Measurements from ENCODE around the gene FRMD4A. TPM values are rescaled to one million over a fixed set of nuclear protein-coding genes. Genes with fewer than 3 reads are reported as not detected.

FRMD4A gene
- total and polyA plus RNA-seq, 5 donors from 2014 or later = 0.34 to 2.4 (median 0.54) TPM

DNA sequence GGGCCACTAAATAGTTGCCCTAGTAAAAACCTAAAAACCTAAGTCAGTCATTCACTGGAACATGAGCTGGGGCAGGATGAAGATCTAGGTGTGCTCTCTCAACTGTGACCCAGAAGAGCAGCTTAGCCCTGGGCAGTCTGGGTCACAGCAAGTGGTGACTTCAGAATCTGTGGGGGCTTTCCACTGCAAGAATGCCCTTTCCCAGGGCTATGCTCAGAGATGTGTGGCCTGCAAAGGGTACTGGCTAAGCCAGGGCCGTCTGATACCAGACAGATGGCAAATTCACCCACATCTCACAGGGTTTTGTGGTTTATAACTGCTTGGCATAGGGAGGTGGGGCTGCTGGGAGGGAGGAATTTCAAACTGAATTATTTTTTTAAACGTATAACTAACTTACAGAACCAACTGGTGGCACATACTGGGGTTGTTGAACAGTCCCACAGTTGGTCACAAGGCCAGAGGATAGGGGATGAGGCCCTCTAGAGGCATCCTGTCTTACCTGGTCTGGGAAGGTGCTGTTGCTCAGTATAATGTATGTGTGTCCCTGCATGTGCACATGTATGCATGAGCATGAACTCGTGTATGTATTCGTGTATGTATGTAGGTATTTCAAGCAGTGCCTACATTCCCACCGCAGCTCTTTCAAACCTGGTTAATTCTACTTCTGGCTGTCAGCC lies 680.7 kb downstream of the FRMD4A start:
- peaks cover 29% of the 10 kb centered on the region for H3K36me3 Mint-ChIP-seq
- peaks cover 0 to 16% (median 11%) of the 10 kb centered on the region in 4 donors for H3K4me1 Mint-ChIP-seq
- Histone ChIP-seq H3K27ac (ENCODE audit: insufficient read depth, low read length, poor library complexity, severe bottlenecking) (no peak overlapping the region), H3K27me3 (ENCODE audit: control insufficient read depth, insufficient read depth, low read length) (no peaks in the 10 kb centered on the region), H3K9me3 (ENCODE audit: control insufficient read depth in 2 of 2, low read length in 2 of 2) (no peaks in the 10 kb centered on the region), H3K4me3 (ENCODE audit: low read depth, low read length) (no peak overlapping the region), H3K36me3 (ENCODE audit: control insufficient read depth, insufficient read depth, low read length) (peaks cover 11% of the 10 kb centered on the region), H3K4me1 (ENCODE audit: control insufficient read depth, insufficient read depth, low read length, poor library complexity, severe bottlenecking) (no peaks in the 10 kb centered on the region)
- H3K9me3 Mint-ChIP-seq = no peaks in the 10 kb centered on the region
- H3K4me3 Mint-ChIP-seq = no peak overlapping the region
- no peak for DNase-seq
- ATAC-seq (ENCODE audit: low read depth in 2 of 2) = no peak
- no peaks in the 10 kb centered on the region for H3K27me3 Mint-ChIP-seq
- peak overlapping the region in 1 of 3 donors; percentile 23 for H3K27ac Mint-ChIP-seq

DNA sequence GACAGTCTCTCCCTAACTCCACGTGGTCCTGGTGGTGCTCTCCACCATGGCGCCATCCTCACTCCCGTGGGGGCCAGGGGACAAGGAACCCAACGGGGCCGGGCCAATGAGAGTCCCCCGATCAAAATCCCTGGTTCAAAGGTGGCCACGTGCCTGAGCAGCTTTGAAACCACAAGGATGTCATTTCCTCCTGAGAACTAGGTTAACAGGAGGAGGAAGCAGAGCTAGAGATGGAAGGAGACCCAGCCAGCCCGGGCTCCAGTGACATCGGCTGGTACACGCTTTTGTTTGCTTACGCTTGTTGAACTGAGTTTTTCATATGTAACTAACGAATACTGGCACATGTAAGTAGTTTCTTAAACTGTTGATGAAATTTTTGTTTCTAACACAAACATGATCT lies 682.3 kb downstream of the FRMD4A start:
- no peaks in the 10 kb centered on the region for H3K9me3 ChIP-seq (ENCODE audit: control insufficient read depth in 2 of 2, low read length in 2 of 2)
- H3K4me3 Mint-ChIP-seq = no peak overlapping the region
- H3K4me1 Mint-ChIP-seq = peaks cover 0 to 16% (median 9%) of the 10 kb centered on the region in 4 donors
- DNase-seq (peak in 1 of 3 donors; percentile 4), ATAC-seq (ENCODE audit: low read depth in 2 of 2) (no peak)
- H3K27me3 Mint-ChIP-seq = no peaks in the 10 kb centered on the region
- H3K36me3 Mint-ChIP-seq = peaks cover 37% of the 10 kb centered on the region
- no peaks in the 10 kb centered on the region for H3K4me1 ChIP-seq (ENCODE audit: control insufficient read depth, insufficient read depth, low read length, poor library complexity, severe bottlenecking)
- H3K36me3 ChIP-seq (ENCODE audit: control insufficient read depth, insufficient read depth, low read length) = peaks cover 14% of the 10 kb centered on the region
- H3K9me3 Mint-ChIP-seq = peaks cover 0 to 1% (median 0%) of the 10 kb centered on the region in 7 donors
- no peaks in the 10 kb centered on the region for H3K27me3 ChIP-seq (ENCODE audit: control insufficient read depth, insufficient read depth, low read length)
- no peak overlapping the region for H3K4me3 ChIP-seq (ENCODE audit: low read depth, low read length)
- H3K27ac ChIP-seq (ENCODE audit: insufficient read depth, low read length, poor library complexity, severe bottlenecking) = no peak overlapping the region
- no peak overlapping the region for H3K27ac Mint-ChIP-seq

DNA sequence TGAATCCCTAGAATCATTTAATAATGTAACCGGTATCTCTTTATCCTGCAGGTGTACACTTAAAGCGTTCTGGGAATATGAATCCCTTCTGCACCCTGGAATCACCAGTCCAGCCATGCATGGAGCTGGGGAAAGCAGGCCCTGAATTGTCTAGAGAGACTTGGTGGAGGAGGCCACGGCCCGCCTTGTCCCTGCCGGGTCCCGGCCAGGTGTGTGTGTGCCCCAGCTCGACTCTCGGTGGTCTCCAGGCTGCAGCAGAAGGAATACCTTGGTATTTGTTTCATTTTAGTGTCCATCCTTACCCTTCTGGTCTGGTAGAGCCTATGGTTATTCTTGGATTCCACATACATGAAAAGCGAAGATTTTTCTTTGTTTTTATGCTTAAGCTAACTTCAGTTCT lies 685.9 kb downstream of the FRMD4A start:
- Mint-ChIP-seq H3K9me3 (peaks cover 6 to 26% (median 13%) of the 10 kb centered on the region in 7 donors), H3K27me3 (no peaks in the 10 kb centered on the region), H3K4me1 (peaks cover 6 to 16% (median 9%) of the 10 kb centered on the region in 4 donors), H3K4me3 (no peak overlapping the region), H3K27ac (no peak overlapping the region), H3K36me3 (peaks cover 69% of the 10 kb centered on the region)
- peaks cover 13 to 19% of the 10 kb centered on the region in 2 experiments for H3K9me3 ChIP-seq (ENCODE audit: control insufficient read depth in 2 of 2, low read length in 2 of 2)
- DNase-seq (no peak), ATAC-seq (ENCODE audit: low read depth in 2 of 2) (no peak)
- H3K27me3 ChIP-seq (ENCODE audit: control insufficient read depth, insufficient read depth, low read length) = no peaks in the 10 kb centered on the region
- H3K4me1 ChIP-seq (ENCODE audit: control insufficient read depth, insufficient read depth, low read length, poor library complexity, severe bottlenecking) = no peaks in the 10 kb centered on the region
- no peak overlapping the region for H3K4me3 ChIP-seq (ENCODE audit: low read depth, low read length)
- H3K27ac ChIP-seq (ENCODE audit: insufficient read depth, low read length, poor library complexity, severe bottlenecking) = no peak overlapping the region
- H3K36me3 ChIP-seq (ENCODE audit: control insufficient read depth, insufficient read depth, low read length) = peaks cover 25% of the 10 kb centered on the region

DNA sequence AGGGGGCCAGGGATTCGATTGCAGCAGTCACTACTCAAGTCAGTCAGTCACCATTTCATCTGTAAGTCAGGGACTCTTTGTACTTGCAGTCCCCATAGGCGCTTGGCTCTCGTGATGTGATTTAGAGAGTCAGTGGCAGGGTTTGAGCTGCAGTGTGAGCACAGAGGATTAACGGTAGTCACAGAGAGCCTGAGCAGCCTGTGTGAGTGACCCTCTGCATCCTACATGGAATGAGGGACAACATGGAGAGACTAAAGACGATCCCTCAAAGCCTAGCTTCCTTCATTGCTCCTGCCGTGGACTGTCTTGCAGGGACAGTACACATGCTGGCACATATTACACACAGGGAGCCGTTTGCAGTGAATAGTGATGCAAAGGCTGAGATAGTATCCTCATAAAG lies 687.7 kb downstream of the FRMD4A start:
- Histone ChIP-seq H3K9me3 (ENCODE audit: control insufficient read depth in 2 of 2, low read length in 2 of 2) (peaks cover 13 to 19% of the 10 kb centered on the region in 2 experiments), H3K4me3 (ENCODE audit: low read depth, low read length) (no peak overlapping the region), H3K27me3 (ENCODE audit: control insufficient read depth, insufficient read depth, low read length) (no peaks in the 10 kb centered on the region), H3K36me3 (ENCODE audit: control insufficient read depth, insufficient read depth, low read length) (peaks cover 36% of the 10 kb centered on the region), H3K27ac (ENCODE audit: insufficient read depth, low read length, poor library complexity, severe bottlenecking) (no peak overlapping the region), H3K4me1 (ENCODE audit: control insufficient read depth, insufficient read depth, low read length, poor library complexity, severe bottlenecking) (no peaks in the 10 kb centered on the region)
- Mint-ChIP-seq H3K9me3 (peaks cover 6 to 26% (median 13%) of the 10 kb centered on the region in 7 donors), H3K36me3 (peaks cover 74% of the 10 kb centered on the region), H3K27me3 (no peaks in the 10 kb centered on the region), H3K27ac (peak overlapping the region in 1 of 3 donors; percentile 46), H3K4me3 (no peak overlapping the region), H3K4me1 (peaks cover 0 to 6% (median 2%) of the 10 kb centered on the region in 4 donors)
- no peak for DNase-seq
- no peak for ATAC-seq (ENCODE audit: low read depth in 2 of 2)

DNA sequence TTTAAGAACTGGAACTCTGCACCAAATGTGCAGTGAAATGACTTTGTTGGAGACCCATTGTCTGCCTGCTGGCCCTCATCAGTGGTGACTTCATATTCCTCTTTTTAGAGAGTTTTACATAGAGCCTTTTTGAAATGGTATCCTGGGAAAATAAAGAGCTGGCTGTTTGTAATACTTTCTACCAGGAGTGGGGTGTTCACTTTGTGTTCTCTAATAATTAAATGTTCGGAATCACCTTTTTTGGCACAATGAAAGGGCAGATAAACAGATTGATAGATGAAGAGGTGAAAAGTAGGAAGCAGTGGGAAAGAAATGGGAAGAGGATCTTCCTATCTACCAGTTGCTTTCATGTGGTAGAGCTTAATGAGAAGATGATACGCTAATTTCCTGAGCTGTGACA lies 688.4 kb downstream of the FRMD4A start:
- no peak overlapping the region for H3K4me3 Mint-ChIP-seq
- DNase-seq = no peak
- Histone ChIP-seq H3K4me3 (ENCODE audit: low read depth, low read length) (no peak overlapping the region), H3K36me3 (ENCODE audit: control insufficient read depth, insufficient read depth, low read length) (peaks cover 38% of the 10 kb centered on the region), H3K4me1 (ENCODE audit: control insufficient read depth, insufficient read depth, low read length, poor library complexity, severe bottlenecking) (no peaks in the 10 kb centered on the region), H3K27me3 (ENCODE audit: control insufficient read depth, insufficient read depth, low read length) (no peaks in the 10 kb centered on the region), H3K27ac (ENCODE audit: insufficient read depth, low read length, poor library complexity, severe bottlenecking) (no peak overlapping the region), H3K9me3 (ENCODE audit: control insufficient read depth in 2 of 2, low read length in 2 of 2) (peaks cover 13 to 19% of the 10 kb centered on the region in 2 experiments)
- no peak for ATAC-seq (ENCODE audit: low read depth in 2 of 2)
- peaks cover 0 to 6% (median 0%) of the 10 kb centered on the region in 4 donors for H3K4me1 Mint-ChIP-seq
- peaks cover 6 to 26% (median 13%) of the 10 kb centered on the region in 7 donors for H3K9me3 Mint-ChIP-seq
- no peaks in the 10 kb centered on the region for H3K27me3 Mint-ChIP-seq
- peaks cover 77% of the 10 kb centered on the region for H3K36me3 Mint-ChIP-seq
- no peak overlapping the region for H3K27ac Mint-ChIP-seq

DNA sequence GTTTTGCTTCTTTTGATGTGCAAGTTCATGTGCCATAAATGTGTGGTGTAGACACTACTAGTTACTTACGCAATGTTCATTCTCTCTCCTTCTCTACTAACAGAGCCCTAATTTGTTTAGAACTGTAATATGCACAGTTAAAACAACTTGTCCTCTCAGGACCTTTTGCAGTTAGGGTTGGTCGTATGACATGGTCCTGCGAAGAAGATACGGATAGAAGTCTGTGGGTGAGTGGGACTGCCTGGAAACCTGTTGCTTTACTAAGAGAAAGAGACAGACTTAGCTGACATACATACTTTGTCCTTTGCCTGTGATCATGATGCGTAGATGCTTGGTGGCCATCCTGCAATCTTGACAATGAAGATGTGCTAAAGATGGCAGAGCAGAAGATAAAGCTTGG lies 692.8 kb downstream of the FRMD4A start:
- DNase-seq (no peak), ATAC-seq (ENCODE audit: low read depth in 2 of 2) (no peak)
- H3K27me3 Mint-ChIP-seq = no peaks in the 10 kb centered on the region
- Histone ChIP-seq H3K27ac (ENCODE audit: insufficient read depth, low read length, poor library complexity, severe bottlenecking) (no peak overlapping the region), H3K36me3 (ENCODE audit: control insufficient read depth, insufficient read depth, low read length) (peaks cover 43% of the 10 kb centered on the region), H3K4me1 (ENCODE audit: control insufficient read depth, insufficient read depth, low read length, poor library complexity, severe bottlenecking) (no peaks in the 10 kb centered on the region), H3K27me3 (ENCODE audit: control insufficient read depth, insufficient read depth, low read length) (no peaks in the 10 kb centered on the region), H3K9me3 (ENCODE audit: control insufficient read depth in 2 of 2, low read length in 2 of 2) (peaks cover 13 to 17% of the 10 kb centered on the region in 2 experiments), H3K4me3 (ENCODE audit: low read depth, low read length) (no peak overlapping the region)
- peaks cover 6 to 25% (median 13%) of the 10 kb centered on the region in 7 donors for H3K9me3 Mint-ChIP-seq
- H3K36me3 Mint-ChIP-seq = peaks cover 86% of the 10 kb centered on the region
- H3K27ac Mint-ChIP-seq = peak overlapping the region in 1 of 3 donors; percentile 19
- H3K4me1 Mint-ChIP-seq = peaks cover 0 to 6% (median 0%) of the 10 kb centered on the region in 4 donors
- H3K4me3 Mint-ChIP-seq = no peak overlapping the region

DNA sequence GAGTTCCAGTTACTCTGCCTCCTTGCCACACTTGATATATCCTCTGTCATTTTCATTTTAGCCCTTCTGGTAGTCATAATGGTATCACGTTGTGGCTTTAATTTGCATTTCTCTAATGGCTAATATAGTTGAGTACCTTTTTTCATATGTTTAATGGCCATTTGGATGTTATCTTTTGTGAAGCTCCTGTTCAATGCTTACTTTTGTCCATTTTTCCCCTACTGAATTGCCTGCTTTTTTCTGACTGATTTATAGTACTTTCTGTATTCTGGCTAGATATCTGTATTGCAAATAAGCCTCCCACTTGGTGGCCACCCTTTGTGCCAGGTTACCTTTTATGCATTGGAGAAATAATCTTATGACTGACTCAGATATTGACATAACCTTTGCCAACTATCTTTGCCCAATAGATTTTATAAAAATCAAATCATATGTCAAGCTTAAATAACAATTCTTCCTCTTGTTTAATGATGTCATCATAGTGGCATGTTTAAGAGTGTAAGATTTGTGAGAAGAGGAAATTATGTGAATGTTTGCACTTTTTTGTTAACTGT lies 693.3 kb downstream of the FRMD4A start:
- Histone ChIP-seq H3K4me1 (ENCODE audit: control insufficient read depth, insufficient read depth, low read length, poor library complexity, severe bottlenecking) (no peaks in the 10 kb centered on the region), H3K27ac (ENCODE audit: insufficient read depth, low read length, poor library complexity, severe bottlenecking) (no peak overlapping the region), H3K36me3 (ENCODE audit: control insufficient read depth, insufficient read depth, low read length) (peaks cover 46% of the 10 kb centered on the region), H3K4me3 (ENCODE audit: low read depth, low read length) (no peak overlapping the region), H3K9me3 (ENCODE audit: control insufficient read depth in 2 of 2, low read length in 2 of 2) (peaks cover 11 to 12% of the 10 kb centered on the region in 2 experiments), H3K27me3 (ENCODE audit: control insufficient read depth, insufficient read depth, low read length) (no peaks in the 10 kb centered on the region)
- ATAC-seq (ENCODE audit: low read depth in 2 of 2) = no peak
- DNase-seq = no peak
- peaks cover 0 to 3% (median 0%) of the 10 kb centered on the region in 4 donors for H3K4me1 Mint-ChIP-seq
- H3K36me3 Mint-ChIP-seq = peaks cover 84% of the 10 kb centered on the region
- H3K27me3 Mint-ChIP-seq = no peaks in the 10 kb centered on the region
- peak overlapping the region in 1 of 3 donors; percentile 19 for H3K27ac Mint-ChIP-seq
- H3K4me3 Mint-ChIP-seq = no peak overlapping the region
- peaks cover 6 to 20% (median 10%) of the 10 kb centered on the region in 7 donors for H3K9me3 Mint-ChIP-seq
